GM06990 (cell line): ENCODE results near the gene VIPR2.
"Not testable (repeated sequence)": the region's sequence is repeated elsewhere in the genome, so short reads cannot be mapped to it uniquely, and the experiment has no call there.

Experiments used
- DNase-seq: peaks from one replicate; pipeline ENCODE4 v3.0.0-alpha.2; 2011; ENCODE audit not compliant: insufficient read length; ENCODE audit errors: extremely low read depth
- H3K27me3 ChIP-seq: replicated peaks from 2 replicates; pipeline ENCODE4 v1.6.0; 2011; ENCODE audit warnings: low read length; ENCODE audit not compliant: control insufficient read depth, insufficient read depth
- H3K36me3 ChIP-seq: 2 replicates; pipeline ENCODE4 v1.5.1; 2011; ENCODE audit warnings: low read length; ENCODE audit not compliant: control insufficient read depth, insufficient read depth
- H3K4me3 ChIP-seq: replicated peaks from 2 replicates; pipeline ENCODE4 v1.5.1; 2011; ENCODE audit warnings: low read depth, mild to moderate bottlenecking, control low read depth, low read length
- CTCF ChIP-seq: IDR thresholded peaks from 2 replicates; pipeline ENCODE4 v1.5.1; 2011; ENCODE audit warnings: low read length, control low read depth, mild to moderate bottlenecking, inconsistent platforms; ENCODE audit not compliant: insufficient read depth, poor library complexity, severe bottlenecking

VIPR2 gene

GRCh38 chr7:159005618-159006017 lies 139.0 kb downstream of the VIPR2 start:
- no peak for TF ChIP-seq CTCF
- no peak for DNase-seq
- Histone ChIP-seq H3K4me3 (no peak overlapping the region), H3K27me3 (no peaks in the 10 kb centered on the region), H3K36me3 (no peaks in the 10 kb centered on the region)

DNA sequence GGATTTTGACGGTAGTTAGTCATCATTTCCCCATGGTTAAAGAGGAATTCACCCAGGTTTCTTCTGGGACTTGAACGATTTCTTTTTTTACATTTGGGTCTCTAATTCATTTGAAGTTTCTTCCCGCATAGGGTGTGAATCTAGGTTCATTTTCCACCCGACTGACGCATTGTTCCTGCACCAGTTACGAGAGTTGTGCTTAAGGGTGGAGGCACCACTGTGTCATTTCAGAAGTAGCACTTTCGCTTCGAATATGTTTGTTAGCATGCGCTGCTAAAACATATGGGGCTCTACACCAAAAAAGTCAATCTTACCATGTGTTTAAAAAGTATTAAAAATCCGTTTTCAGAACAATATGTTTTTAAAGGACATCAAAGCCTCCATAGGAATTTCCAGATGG lies 140.3 kb downstream of the VIPR2 start:
- no peak for DNase-seq
- Histone ChIP-seq H3K36me3 (no peaks in the 10 kb centered on the region), H3K27me3 (no peaks in the 10 kb centered on the region), H3K4me3 (no peak overlapping the region)
- no peak for TF ChIP-seq CTCF

GRCh38 chr7:159001811-159002210 lies 142.9 kb downstream of the VIPR2 start:
- no peaks in the 10 kb centered on the region for H3K36me3 ChIP-seq
- no peak for TF ChIP-seq CTCF
- no peak overlapping the region for H3K4me3 ChIP-seq
- H3K27me3 ChIP-seq, result no peaks in the 10 kb centered on the region
- no peak for DNase-seq

- H3K36me3 ChIP-seq, result no peaks in the 10 kb centered on the region
- no peaks in the 10 kb centered on the region for H3K27me3 ChIP-seq
- no peak for TF ChIP-seq CTCF
- H3K4me3 ChIP-seq, result no peak overlapping the region
- DNase-seq, result no peak
Observed at GRCh38 chr7:159000859-159001435, 143.7 kb downstream of the VIPR2 start.

GRCh38 chr7:159000070-159000469 lies 144.6 kb downstream of the VIPR2 start:
- no peak overlapping the region for H3K4me3 ChIP-seq
- no peaks in the 10 kb centered on the region for H3K36me3 ChIP-seq
- DNase-seq, result no peak
- no peaks in the 10 kb centered on the region for H3K27me3 ChIP-seq
- no peak for TF ChIP-seq CTCF

- Histone ChIP-seq H3K4me3 (no peak overlapping the region), H3K27me3 (no peaks in the 10 kb centered on the region), H3K36me3 (no peaks in the 10 kb centered on the region)
- no peak for TF ChIP-seq CTCF
- DNase-seq, result no peak
Observed at GRCh38 chr7:158999496-158999895, 145.2 kb downstream of the VIPR2 start.

- not testable (repeated sequence) for H3K36me3 ChIP-seq, H3K4me3 ChIP-seq, H3K27me3 ChIP-seq, DNase-seq
Observed at GRCh38 chr7:158998261-158998660, 146.4 kb downstream of the VIPR2 start.
